PC-9 (cell line): ENCODE results near the gene TRIM69.

Experiments
- EZH2 ChIP-seq: fragments of 200-600 bp; sonication (generic); IDR thresholded peaks from 2 replicates; pipeline ENCODE4 v1.8.0; 2017; ENCODE audit warnings: antibody characterized with exemption, low read depth
- TF ChIP-seq, protein P1 (sequence below): fragments of 200-600 bp; sonication (generic); conservative IDR thresholded peaks from 2 replicates; pipeline ENCODE4 v1.6.1; 2017; ENCODE audit warnings: mixed run types, antibody characterized with exemption, mild to moderate bottlenecking, moderate library complexity

DNA sequence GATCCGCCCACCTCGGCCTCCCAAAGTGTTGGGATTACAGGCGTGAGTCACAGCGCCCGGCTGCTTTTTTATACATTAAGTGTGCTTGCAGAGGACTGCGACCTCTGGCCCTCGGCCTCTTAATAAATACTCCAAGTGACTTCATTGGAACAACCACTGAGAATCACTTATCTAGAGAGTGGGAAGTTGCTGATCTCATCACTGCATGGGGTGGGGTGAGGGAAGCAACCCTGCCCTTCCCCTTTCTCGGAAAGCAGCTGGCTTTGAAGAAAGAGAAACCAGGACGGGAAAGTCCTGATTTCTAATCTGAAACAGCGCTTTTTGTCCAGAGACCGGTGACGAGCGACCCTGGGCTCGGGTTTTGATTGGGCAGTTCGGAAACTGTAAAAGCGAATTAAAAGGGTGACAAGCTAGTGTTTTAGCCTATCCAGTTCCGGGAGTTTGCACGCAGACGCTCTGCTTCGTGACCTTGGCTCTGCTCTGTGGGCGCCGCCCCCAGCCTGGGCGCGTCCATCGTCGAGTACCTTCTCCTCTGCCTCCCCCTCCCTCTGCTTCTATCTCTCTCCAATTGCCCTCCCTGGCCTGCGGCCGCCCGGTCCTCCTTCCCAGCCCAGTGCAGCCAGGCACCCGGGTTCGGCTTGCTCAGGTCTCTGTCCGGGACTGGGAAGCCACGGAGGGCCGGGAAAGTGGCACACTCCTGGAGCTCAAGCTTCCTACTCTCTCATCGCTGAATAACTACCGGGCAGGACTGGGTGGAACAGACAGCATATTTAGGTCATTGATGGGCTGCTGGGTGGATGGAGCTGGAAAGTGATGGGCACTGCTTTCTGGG lies 7.5 kb upstream of the TRIM69 start:
- TF ChIP-seq EZH2, result no peak
- TF ChIP-seq, protein P1, sequence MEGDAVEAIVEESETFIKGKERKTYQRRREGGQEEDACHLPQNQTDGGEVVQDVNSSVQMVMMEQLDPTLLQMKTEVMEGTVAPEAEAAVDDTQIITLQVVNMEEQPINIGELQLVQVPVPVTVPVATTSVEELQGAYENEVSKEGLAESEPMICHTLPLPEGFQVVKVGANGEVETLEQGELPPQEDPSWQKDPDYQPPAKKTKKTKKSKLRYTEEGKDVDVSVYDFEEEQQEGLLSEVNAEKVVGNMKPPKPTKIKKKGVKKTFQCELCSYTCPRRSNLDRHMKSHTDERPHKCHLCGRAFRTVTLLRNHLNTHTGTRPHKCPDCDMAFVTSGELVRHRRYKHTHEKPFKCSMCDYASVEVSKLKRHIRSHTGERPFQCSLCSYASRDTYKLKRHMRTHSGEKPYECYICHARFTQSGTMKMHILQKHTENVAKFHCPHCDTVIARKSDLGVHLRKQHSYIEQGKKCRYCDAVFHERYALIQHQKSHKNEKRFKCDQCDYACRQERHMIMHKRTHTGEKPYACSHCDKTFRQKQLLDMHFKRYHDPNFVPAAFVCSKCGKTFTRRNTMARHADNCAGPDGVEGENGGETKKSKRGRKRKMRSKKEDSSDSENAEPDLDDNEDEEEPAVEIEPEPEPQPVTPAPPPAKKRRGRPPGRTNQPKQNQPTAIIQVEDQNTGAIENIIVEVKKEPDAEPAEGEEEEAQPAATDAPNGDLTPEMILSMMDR, result no peak
